Naive thymus-derived CD8-positive, alpha-beta T cell (primary cell): ENCODE measurements around the gene PAPSS2. TPM values are rescaled to one million over a fixed set of nuclear protein-coding genes. Genes with fewer than 3 reads are reported as not detected.
A peak's percentile ranks its signal among the peaks of the same experiment; 100 is the strongest.

Experiments
- ATAC-seq, 2 donors: fragments of 150-1000 bp; cut with Tn5 transposase in 1 of 2; sonication (Bioruptor Pico), chemical (Tn5 transposase) in 1 of 2; 1 replicate in 1 of 2; 2 replicates in 1 of 2; pipeline ENCODE4 v1.10.0; 2021; ENCODE audit warnings: mild to moderate bottlenecking in 2 of 2, moderate library complexity in 2 of 2
- POLR2A ChIA-PET: fragments of 350-600 bp; sonication (Branson Sonifier 250); formaldehyde crosslinking; loops from one replicate; lab custom pipeline; 2021; ENCODE audit warnings: antibody characterized with exemption; lab: Charles Lee
- DNase-seq, 10 donors: peaks; one replicate each; pipeline versions ENCODE4 v3.0.0 to v3.0.0-alpha.2; 2020 to 2022
- H3K27ac Mint-ChIP-seq, 10 donors: one replicate each; pipeline ENCODE4 v1.8.0; 2020 to 2022; ENCODE audit warnings: mild to moderate bottlenecking in 10 of 10, mixed read lengths in 10 of 10, moderate library complexity in 4 of 10, inconsistent platforms in 1 of 10
- H3K27me3 Mint-ChIP-seq, 5 donors: one replicate each; pipeline ENCODE4 v1.8.0; 2021 to 2022; ENCODE audit warnings: mixed read lengths in 5 of 5
- H3K36me3 Mint-ChIP-seq, 3 donors: one replicate each; pipeline ENCODE4 v1.8.0; 2020 to 2022; ENCODE audit warnings: mixed read lengths in 3 of 3, mild to moderate bottlenecking in 2 of 3, inconsistent platforms in 1 of 3
- H3K4me1 Mint-ChIP-seq, 4 donors: one replicate each; pipeline ENCODE4 v1.8.0; 2021 to 2022; ENCODE audit warnings: mixed read lengths in 4 of 4
- H3K4me3 Mint-ChIP-seq, 10 donors: one replicate each; pipeline ENCODE4 v1.8.0; 2020 to 2022; ENCODE audit warnings: mild to moderate bottlenecking in 10 of 10, mixed read lengths in 10 of 10, moderate library complexity in 6 of 10, inconsistent platforms in 1 of 10
- H3K9me3 Mint-ChIP-seq, 9 donors: one replicate each; pipeline ENCODE4 v1.8.0; 2020 to 2022; ENCODE audit warnings: mixed read lengths in 9 of 9, mild to moderate bottlenecking in 3 of 9, inconsistent platforms in 1 of 9, moderate library complexity in 1 of 9
- polyA plus RNA-seq, 3 donors: library from polyadenylated mRNA; unstranded; fragments of 300-500 nt; fragmentation: Illumina TruSeq; gene quantifications; one replicate each; pipeline ENCODE4 v1.2.3, GENCODE V29; 2021
- total RNA-seq, 8 experiments: library from RNA in 2 of 8; stranded (reverse) in 2 of 8; gene quantifications; one replicate each; pipeline ENCODE4 v1.2.3 and lab custom pipeline; 2021 to 2026

PAPSS2 gene
- total and polyA plus RNA-seq, 5 experiments from 2014 or later = 0.05 to 0.70 (median 0.08) TPM; not detected in 2

GRCh38 chr10:87646192-87646909 is 13.3 kb upstream of the PAPSS2 start:
- DNase-seq (no peak), ATAC-seq (no peak)
- Mint-ChIP-seq H3K36me3 (no peaks in the 10 kb centered on the region), H3K9me3 (peaks cover 0 to 3% (median 0%) of the 10 kb centered on the region in 9 donors), H3K4me1 (no peaks in the 10 kb centered on the region), H3K4me3 (no peak overlapping the region), H3K27me3 (peaks cover 0 to 5% (median 4%) of the 10 kb centered on the region in 5 donors), H3K27ac (no peak overlapping the region)
- POLR2A ChIA-PET = no interaction called here

DNA sequence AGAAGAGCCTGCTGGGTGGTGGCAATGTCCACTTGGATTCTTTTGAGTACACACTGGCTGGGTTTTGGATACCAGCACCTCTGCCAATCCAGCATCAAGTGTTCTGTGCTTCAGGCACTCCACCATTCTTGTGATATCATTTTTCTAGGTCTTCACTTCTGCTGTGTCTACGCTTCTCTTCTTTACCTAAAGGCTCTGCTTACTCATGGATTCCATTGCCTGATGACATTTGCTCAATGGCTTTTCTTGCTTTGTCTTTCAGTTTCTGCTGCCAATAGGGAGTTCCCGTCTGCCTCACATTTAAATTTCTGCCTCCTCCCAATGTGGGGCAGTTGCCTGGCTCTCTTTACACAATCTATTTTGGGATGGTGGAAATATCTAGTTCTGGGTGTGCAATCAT is 12.7 kb upstream of the PAPSS2 start:
- POLR2A ChIA-PET = no interaction called here
- Mint-ChIP-seq H3K27ac (peak overlapping the region in 1 of 10 donors; percentile 18), H3K27me3 (peaks cover 2 to 10% (median 9%) of the 10 kb centered on the region in 5 donors), H3K36me3 (no peaks in the 10 kb centered on the region), H3K9me3 (peaks cover 0 to 3% (median 0%) of the 10 kb centered on the region in 9 donors), H3K4me3 (no peak overlapping the region), H3K4me1 (no peaks in the 10 kb centered on the region)
- ATAC-seq (no peak), DNase-seq (no peak)

GRCh38 chr10:87650838-87651589 is 8.7 kb upstream of the PAPSS2 start:
- ATAC-seq (no peak), DNase-seq (no peak)
- H3K9me3 Mint-ChIP-seq = peaks cover 0 to 3% (median 0%) of the 10 kb centered on the region in 9 donors
- H3K36me3 Mint-ChIP-seq = no peaks in the 10 kb centered on the region
- no peaks in the 10 kb centered on the region for H3K4me1 Mint-ChIP-seq
- no peak overlapping the region for H3K27ac Mint-ChIP-seq
- H3K4me3 Mint-ChIP-seq = no peak overlapping the region
- POLR2A ChIA-PET = no interaction called here
- H3K27me3 Mint-ChIP-seq = peaks cover 2 to 24% (median 15%) of the 10 kb centered on the region in 5 donors

DNA sequence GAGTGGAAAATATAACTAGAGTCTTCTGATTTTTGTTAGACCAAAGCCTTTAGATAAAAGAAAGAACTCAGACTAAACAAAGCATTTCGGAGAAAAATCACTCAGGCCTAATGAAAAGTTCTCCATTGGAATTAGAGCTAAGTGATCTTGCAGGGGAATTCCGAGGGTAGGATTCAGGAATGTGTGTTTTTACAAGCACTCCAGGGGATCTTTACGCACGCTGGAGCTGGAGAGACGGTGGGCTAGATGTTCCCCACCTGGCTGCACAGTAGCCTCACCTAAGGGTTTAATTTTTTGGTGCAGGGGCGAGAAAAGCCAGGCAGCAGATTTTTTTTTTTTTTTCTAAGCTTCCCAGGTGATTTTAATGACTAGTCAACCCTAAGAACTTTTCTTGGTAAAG is 7.9 kb upstream of the PAPSS2 start:
- POLR2A ChIA-PET = no interaction called here
- Mint-ChIP-seq H3K4me3 (no peak overlapping the region), H3K4me1 (peaks cover 0 to 5% (median 0%) of the 10 kb centered on the region in 4 donors), H3K9me3 (peaks cover 0 to 3% (median 0%) of the 10 kb centered on the region in 9 donors), H3K27ac (no peak overlapping the region), H3K36me3 (no peaks in the 10 kb centered on the region), H3K27me3 (peaks cover 6 to 32% (median 19%) of the 10 kb centered on the region in 5 donors)
- DNase-seq (no peak), ATAC-seq (no peak)

DNA sequence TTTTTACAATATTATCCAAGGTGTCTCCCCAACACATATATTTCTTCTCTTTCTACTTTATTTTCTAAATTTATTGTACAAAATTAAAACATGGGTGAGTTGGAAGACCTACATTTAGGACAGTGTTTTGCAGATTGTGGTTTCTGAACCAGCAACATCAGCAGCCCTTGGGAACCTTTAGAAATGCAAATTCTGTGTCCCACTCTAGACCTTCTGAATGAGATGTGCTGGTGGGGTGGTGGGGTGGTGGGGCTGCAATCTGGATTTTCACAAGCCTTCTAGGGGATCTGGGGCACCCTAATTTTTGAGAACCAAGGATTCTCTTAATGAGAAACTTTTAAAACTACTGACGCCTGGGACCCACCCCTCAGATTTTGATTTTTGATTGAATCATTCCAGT is 7.4 kb upstream of the PAPSS2 start:
- POLR2A ChIA-PET = no interaction called here
- Mint-ChIP-seq H3K36me3 (no peaks in the 10 kb centered on the region), H3K9me3 (no peaks in the 10 kb centered on the region), H3K4me1 (peaks cover 0 to 5% (median under 1%) of the 10 kb centered on the region in 4 donors), H3K27me3 (peaks cover 6 to 32% (median 22%) of the 10 kb centered on the region in 5 donors), H3K4me3 (no peak overlapping the region), H3K27ac (no peak overlapping the region)
- ATAC-seq (no peak), DNase-seq (no peak)

DNA sequence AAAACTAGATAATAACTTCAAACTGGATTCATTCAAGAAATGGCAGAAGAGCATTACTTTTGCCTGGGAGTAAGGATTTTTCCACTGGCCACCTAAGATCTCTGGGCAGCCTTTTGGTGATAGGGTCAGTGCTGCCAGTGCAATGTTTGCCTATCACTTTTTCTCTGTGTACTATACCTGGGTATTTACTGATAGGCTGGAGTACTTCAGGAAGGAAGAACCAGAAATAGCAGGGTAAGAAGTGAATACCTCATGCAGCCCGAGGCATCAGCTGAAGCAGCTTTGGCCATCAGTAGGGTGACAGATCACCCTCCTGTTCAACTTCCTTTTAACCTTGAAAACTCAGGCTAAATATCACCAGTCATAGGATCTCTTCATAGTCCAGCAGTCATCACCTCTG is 5.5 kb upstream of the PAPSS2 start:
- H3K4me3 Mint-ChIP-seq = no peak overlapping the region
- POLR2A ChIA-PET = interaction anchor here (0.6 kb wide), 1 partner anchor 165 kb away, joined by 3 read pairs; no protein-coding TSS in a partner anchor
- peaks cover 13 to 43% (median 27%) of the 10 kb centered on the region in 5 donors for H3K27me3 Mint-ChIP-seq
- no peak overlapping the region for H3K27ac Mint-ChIP-seq
- peaks cover 2 to 10% (median 5%) of the 10 kb centered on the region in 4 donors for H3K4me1 Mint-ChIP-seq
- no peaks in the 10 kb centered on the region for H3K36me3 Mint-ChIP-seq
- H3K9me3 Mint-ChIP-seq = no peaks in the 10 kb centered on the region
- no peak for DNase-seq
- no peak for ATAC-seq

GRCh38 chr10:87656431-87657072 is 3.1 kb upstream of the PAPSS2 start:
- POLR2A ChIA-PET = no interaction called here
- Mint-ChIP-seq H3K4me1 (peaks cover 8 to 21% (median 14%) of the 10 kb centered on the region in 4 donors), H3K27ac (no peak overlapping the region), H3K36me3 (no peaks in the 10 kb centered on the region), H3K27me3 (peaks cover 28 to 61% (median 39%) of the 10 kb centered on the region in 5 donors), H3K4me3 (no peak overlapping the region), H3K9me3 (no peaks in the 10 kb centered on the region)
- ATAC-seq = peak; percentile 35 to 56
- DNase-seq = peak in 3 of 10 donors; percentile 33 to 53 (median 46)

DNA sequence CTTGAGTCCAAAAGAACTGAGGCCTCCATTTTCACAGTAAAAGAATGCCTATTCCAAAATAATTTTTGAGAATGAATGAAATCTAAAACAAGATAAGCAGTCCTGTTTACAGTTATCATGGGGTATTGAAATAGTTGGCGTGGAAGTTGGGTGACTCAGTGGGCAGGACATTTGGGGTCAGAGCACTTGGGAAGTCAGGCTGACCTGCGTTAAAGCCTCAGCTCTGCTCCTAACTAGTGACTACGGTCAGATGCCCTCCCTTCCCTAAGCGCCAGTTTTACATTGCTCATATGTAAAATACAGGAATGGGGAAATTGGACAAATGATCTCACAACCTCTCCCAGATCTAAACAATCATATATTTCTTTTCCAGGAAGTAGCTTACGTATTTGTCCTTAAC is 2.3 kb upstream of the PAPSS2 start:
- Mint-ChIP-seq H3K36me3 (no peaks in the 10 kb centered on the region), H3K4me3 (no peak overlapping the region), H3K27me3 (peaks cover 32 to 63% (median 43%) of the 10 kb centered on the region in 5 donors), H3K27ac (no peak overlapping the region), H3K4me1 (peaks cover 8 to 21% (median 14%) of the 10 kb centered on the region in 4 donors), H3K9me3 (no peaks in the 10 kb centered on the region)
- POLR2A ChIA-PET = no interaction called here
- no peak for ATAC-seq
- no peak for DNase-seq

- no peak for DNase-seq
- ATAC-seq = no peak
- Mint-ChIP-seq H3K4me1 (peaks cover 8 to 21% (median 14%) of the 10 kb centered on the region in 4 donors), H3K4me3 (peak overlapping the region in 3 of 10 donors; percentile 25 to 31 (median 26)), H3K27ac (no peak overlapping the region), H3K27me3 (peaks cover 32 to 63% (median 45%) of the 10 kb centered on the region in 5 donors), H3K36me3 (no peaks in the 10 kb centered on the region), H3K9me3 (no peaks in the 10 kb centered on the region)
- POLR2A ChIA-PET = no interaction called here
Observed at GRCh38 chr10:87658321-87658795, 1.3 kb upstream of the PAPSS2 start.

DNA sequence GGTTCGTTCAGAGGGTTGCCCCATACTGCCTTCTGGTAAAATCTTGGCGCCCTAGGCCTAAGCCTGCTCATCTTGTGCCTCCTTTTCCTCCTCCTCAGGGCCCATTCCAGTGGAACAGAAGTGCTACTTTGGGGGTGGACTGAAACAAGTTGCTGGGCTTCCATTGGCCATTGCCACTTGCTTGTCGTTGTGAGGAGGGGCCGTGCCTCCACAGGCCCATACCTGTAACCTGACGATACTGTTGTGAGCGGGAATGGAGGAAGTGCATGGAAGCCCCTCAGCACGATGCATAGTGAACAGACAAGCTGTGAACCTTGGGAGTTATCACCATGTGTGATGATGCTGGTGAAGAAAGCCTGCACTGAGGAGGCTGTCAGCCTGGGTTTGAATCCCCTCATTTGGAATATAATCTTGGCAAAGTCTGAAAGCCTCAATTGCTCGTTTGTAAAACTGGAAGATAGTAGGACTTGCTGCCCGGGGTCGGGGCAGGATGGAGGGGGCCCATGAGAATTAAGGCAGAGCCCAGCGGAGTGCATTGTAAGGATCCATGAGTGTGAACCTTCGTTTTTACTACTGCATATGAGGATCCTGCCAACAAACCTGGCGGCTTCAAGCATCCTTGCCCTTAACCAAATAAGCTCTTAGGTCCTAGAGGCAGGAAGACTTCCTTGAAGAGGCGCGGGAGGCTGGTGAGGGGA is 671 bp upstream of the PAPSS2 start:
- H3K4me3 Mint-ChIP-seq = peak overlapping the region; percentile 67 to 87 (median 82)
- DNase-seq (no peak), ATAC-seq (no peak)
- no peaks in the 10 kb centered on the region for H3K36me3 Mint-ChIP-seq
- H3K27me3 Mint-ChIP-seq = peaks cover 32 to 63% (median 45%) of the 10 kb centered on the region in 5 donors
- H3K27ac Mint-ChIP-seq = peak overlapping the region in 2 of 10 donors; percentile 44 to 66
- H3K9me3 Mint-ChIP-seq = no peaks in the 10 kb centered on the region
- POLR2A ChIA-PET = no interaction called here
- H3K4me1 Mint-ChIP-seq = peaks cover 8 to 21% (median 14%) of the 10 kb centered on the region in 4 donors

- Mint-ChIP-seq H3K4me1 (peaks cover 8 to 21% (median 14%) of the 10 kb centered on the region in 4 donors), H3K9me3 (no peaks in the 10 kb centered on the region), H3K36me3 (no peaks in the 10 kb centered on the region), H3K4me3 (peak overlapping the region; percentile 72 to 87 (median 79)), H3K27me3 (peaks cover 29 to 55% (median 43%) of the 10 kb centered on the region in 5 donors), H3K27ac (peak overlapping the region in 1 of 10 donors; percentile 85)
- ATAC-seq (no peak), DNase-seq (no peak)
- POLR2A ChIA-PET = interaction anchor here (0.7 kb wide), 1 partner anchor 144 kb away, joined by 9 read pairs; no protein-coding TSS in a partner anchor
Observed at GRCh38 chr10:87660484-87661133, 931 bp downstream of the PAPSS2 start.
